Stimulated activated CD4-positive, alpha-beta T cell treated with anti-CD3 and anti-CD28 coated beads, Interleukin-2, amount 100 ng/mL, for 48 hours (primary cell): ENCODE data around the gene RABGAP1L.
"Not testable (repeated sequence)": the region's sequence is repeated elsewhere in the genome, so short reads cannot be mapped to it uniquely, and the experiment has no call there.

Experiments used
- DNase-seq, 2 donors: peaks; one replicate each; pipeline ENCODE4 v3.0.0-alpha.2; 2020

The RABGAP1L gene

GRCh38 chr1:175023043-175023921 lies 864.0 kb downstream of the RABGAP1L start, which contains the start of gene MRPS14:
TSS of gene MRPS14 (minus strand) at chr1:175023425. CDS start at chr1:175023408, 17 bp downstream.
- DNase-seq = peak; percentile 97 to 98

- peak in 1 of 2 donors; percentile 8 for DNase-seq
These were observed 864.6 kb downstream of the RABGAP1L start for GRCh38 chr1:175023922-175024242.

GRCh38 chr1:175024773-175025172 lies 865.5 kb downstream of the RABGAP1L start:
- no peak for DNase-seq

- no peak for DNase-seq
These were observed 874.6 kb downstream of the RABGAP1L start for GRCh38 chr1:175033953-175034352.

GRCh38 chr1:175034775-175035174 lies 875.5 kb downstream of the RABGAP1L start:
- no peak for DNase-seq

GRCh38 chr1:175035865-175036264 lies 876.5 kb downstream of the RABGAP1L start:
- no peak for DNase-seq

- no peak for DNase-seq
These were observed 877.2 kb downstream of the RABGAP1L start for GRCh38 chr1:175036476-175036875.

GRCh38 chr1:175037416-175037815 lies 878.1 kb downstream of the RABGAP1L start:
- no peak for DNase-seq

GRCh38 chr1:175040324-175040879 lies 881.1 kb downstream of the RABGAP1L start:
- no peak for DNase-seq

GRCh38 chr1:175042650-175043049 lies 883.3 kb downstream of the RABGAP1L start:
- DNase-seq = no peak

- no peak for DNase-seq
These were observed 884.5 kb downstream of the RABGAP1L start for GRCh38 chr1:175043824-175044223.

GRCh38 chr1:175044591-175044990 lies 885.3 kb downstream of the RABGAP1L start:
- DNase-seq = not testable (repeated sequence)
